ENCODE data around the gene LEF1. TPM values are rescaled to one million over a fixed set of nuclear protein-coding genes. Genes with fewer than 3 reads are reported as not detected.

Gene LEF1
- total and polyA plus RNA-seq, 2 of the 8 experiments (the other 6 are each of a cell fraction or from before 2014, with no cell fraction given): 2.6 to 5.2 TPM

- H3K27me3 ChIP-seq (replicated peaks in 1 of 4; ENCODE audit: control insufficient read depth in 3 of 4, extremely low read depth in 1 of 4, insufficient read depth in 3 of 4, low read length in 3 of 4): peaks cover 57 to 96% (median 86%) of the 10 kb centered on the region in 4 experiments
- no peak overlapping the region for H3K23ac ChIP-seq (ENCODE audit: insufficient read length)
- H3K27ac ChIP-seq (ENCODE audit: low read depth, low read length): no peak overlapping the region
- no peak overlapping the region for H3K14ac ChIP-seq (ENCODE audit: insufficient read length)
- no peaks in the 10 kb centered on the region for H3K79me2 ChIP-seq (ENCODE audit: control insufficient read depth in 1 of 2, insufficient read depth in 2 of 2, low read length in 2 of 2)
- no peak overlapping the region for H2BK20ac ChIP-seq (ENCODE audit: low read length)
- no peak overlapping the region; the same call in none of the 2 replicates for H4K8ac ChIP-seq (ENCODE audit: extremely low read depth, insufficient read depth, low read length)
- no peak overlapping the region for H3K4ac ChIP-seq (replicated peaks; ENCODE audit: insufficient read length, low read depth, low read length)
- H3K4me1 ChIP-seq (replicated peaks in 1 of 4; ENCODE audit: control insufficient read depth in 3 of 4, insufficient read depth in 4 of 4, low read length in 3 of 4): peaks cover 6 to 36% (median 14%) of the 10 kb centered on the region in 4 experiments
- H4K91ac ChIP-seq (replicated peaks; ENCODE audit: insufficient read length, low read length): no peak overlapping the region
- H3K18ac ChIP-seq (ENCODE audit: extremely low read depth, low read length): no peak overlapping the region; the same call in 1 of the 2 replicates
- no peak for DNase-seq (ENCODE audit: low read depth in 1 of 2, low spot score in 2 of 2)
- peak overlapping the region in 1 of 4 experiments; percentile 67; a peak in 3 of 7 replicates for H3K9ac ChIP-seq (replicated peaks in 1 of 4; ENCODE audit: extremely low read depth in 1 of 4, low read depth in 3 of 4, low read length in 3 of 4)
- H4K20me1 ChIP-seq (replicated peaks in 1 of 2; ENCODE audit: control insufficient read depth in 1 of 2, insufficient read depth in 2 of 2, low read length in 2 of 2): peaks cover 3 to 9% of the 10 kb centered on the region in 2 experiments
- no peak overlapping the region for H2AFZ ChIP-seq (ENCODE audit: low read length)
- H4K5ac ChIP-seq (ENCODE audit: insufficient read length, low read depth, low read length): no peak overlapping the region
- H3K23me2 ChIP-seq (ENCODE audit: low read depth, low read length): peaks cover 35% of the 10 kb centered on the region
- H2AK5ac ChIP-seq (ENCODE audit: low read depth, low read length): no peak overlapping the region
- WGBS, 2 experiments (ENCODE audit: extremely low coverage in 1 of 2, insufficient coverage in 1 of 2, insufficient read length in 1 of 2, insufficient replicate concordance in 2 of 2, low coverage in 1 of 2, low lambda C conversion rate in 2 of 2, missing lambda C conversion rate in 1 of 2): 1% methylated on average over 27 of the region's 30 CpGs; no CpG with 5 or more reads in 1 of the 2 experiments
- H3K56ac ChIP-seq (replicated peaks; ENCODE audit: insufficient read length, low read depth, low read length): no peak overlapping the region
- H2BK120ac ChIP-seq (replicated peaks; ENCODE audit: low read depth, low read length): no peak overlapping the region
- CTCF ChIA-PET (ENCODE audit: partially characterized antibody): interaction anchor here (0.6 to 1.2 kb wide), 6 partner anchors 24 to 211 kb away, joined by 3 to 4 read pairs (median 3); no protein-coding TSS in a partner anchor
- H2BK5ac ChIP-seq (ENCODE audit: low read depth, low read length): no peak overlapping the region
- H3K9me3 ChIP-seq (ENCODE audit: insufficient read depth in 2 of 2, low read depth in 1 of 2, low read length in 1 of 2): no peaks in the 10 kb centered on the region
- no peaks in the 10 kb centered on the region for H3K79me1 ChIP-seq (ENCODE audit: low read depth, low read length)
- H2BK15ac ChIP-seq (ENCODE audit: low read length): no peak overlapping the region
- POLR2A ChIA-PET (ENCODE audit: partially characterized antibody): interaction anchor here (0.6 to 1.2 kb wide), 2 partner anchors 26 to 110 kb away, joined by 3 to 5 read pairs; no protein-coding TSS in a partner anchor
- peak overlapping the region; percentile 52 to 76 (median 66) for H3K4me3 ChIP-seq (ENCODE audit: extremely low read depth in 1 of 4, insufficient read depth in 2 of 4, low read depth in 3 of 4, low read length in 4 of 4)
- no peak for FAIRE-seq
- peaks cover 0 to 3% (median 0%) of the 10 kb centered on the region in 4 experiments; a peak in 1 of 8 replicates for H3K36me3 ChIP-seq (ENCODE audit: control insufficient read depth in 2 of 4, insufficient read depth in 4 of 4, low read length in 3 of 4)
- H2BK12ac ChIP-seq (ENCODE audit: low read depth, low read length): no peak overlapping the region
- no peak for TF ChIP-seq JUND (IDR thresholded peaks at IDR 0.05; ENCODE audit: low read length)
- TF ChIP-seq MAFK (IDR thresholded peaks at IDR 0.05; ENCODE audit: low read depth, low read length): no peak
- TF ChIP-seq MAX (IDR thresholded peaks at IDR 0.05): no peak
- TF ChIP-seq KDM1A (IDR thresholded peaks at IDR 0.05; ENCODE audit: borderline replicate concordance, low read length): 0 out of 2 replicates have a peak, but pooled peaks have one; percentile 2
- TF ChIP-seq EZH2 (IDR thresholded peaks at IDR 0.05; ENCODE audit: low read depth, low read length, severe bottlenecking): peak; percentile 30
- no peak for TF ChIP-seq POLR2A (IDR thresholded peaks at IDR 0.05; ENCODE audit: control extremely low read depth in 1 of 2, low read depth in 2 of 2, low read length in 2 of 2)
- peak; percentile 51; the same call in 1 of the 2 replicates for TF ChIP-seq SUZ12 (IDR thresholded peaks at IDR 0.05; ENCODE audit: low read length)
- no peak for TF ChIP-seq CTBP2 (IDR thresholded peaks at IDR 0.05; ENCODE audit: borderline replicate concordance, insufficient read depth, insufficient read length, low read length)
- no peak for TF ChIP-seq BRCA1 (IDR thresholded peaks at IDR 0.05; ENCODE audit: low read depth, low read length)
- TF ChIP-seq SIN3A (conservative IDR thresholded peaks at IDR 0.05 in 1 of 2, IDR thresholded peaks at IDR 0.05 in 1 of 2; ENCODE audit: low read depth in 1 of 2, low read length in 2 of 2): no peak
- no peak for TF ChIP-seq NRF1 (IDR thresholded peaks at IDR 0.05; ENCODE audit: low read depth, low read length)
- TF ChIP-seq SP2 (IDR thresholded peaks at IDR 0.05; ENCODE audit: low read length): no peak
- no peak for TF ChIP-seq SP4 (IDR thresholded peaks at IDR 0.05; ENCODE audit: low read length)
- H3K4me2 ChIP-seq (ENCODE audit: insufficient read depth in 1 of 2, low read depth in 2 of 2, low read length in 2 of 2): peak overlapping the region; percentile 87 to 96
These were observed 517 bp downstream of the LEF1 start for GRCh38 chr4:108168160-108168670.

Data from H1 (cell line).